GM10266 (cell line): ENCODE measurements around the gene TOPAZ1.

ENCODE experiments used
- DNase-seq: peaks from one replicate; pipeline ENCODE4 v3.0.0; 2012; ENCODE audit errors: extremely low spot score
- TF ChIP-seq, protein P1 (sequence below): IDR thresholded peaks from 2 replicates; pipeline ENCODE4 v1.5.1; 2012; ENCODE audit warnings: mild to moderate bottlenecking, low read depth; ENCODE audit not compliant: control insufficient read depth, insufficient read depth; ENCODE audit errors: missing control alignments

The TOPAZ1 gene

DNA sequence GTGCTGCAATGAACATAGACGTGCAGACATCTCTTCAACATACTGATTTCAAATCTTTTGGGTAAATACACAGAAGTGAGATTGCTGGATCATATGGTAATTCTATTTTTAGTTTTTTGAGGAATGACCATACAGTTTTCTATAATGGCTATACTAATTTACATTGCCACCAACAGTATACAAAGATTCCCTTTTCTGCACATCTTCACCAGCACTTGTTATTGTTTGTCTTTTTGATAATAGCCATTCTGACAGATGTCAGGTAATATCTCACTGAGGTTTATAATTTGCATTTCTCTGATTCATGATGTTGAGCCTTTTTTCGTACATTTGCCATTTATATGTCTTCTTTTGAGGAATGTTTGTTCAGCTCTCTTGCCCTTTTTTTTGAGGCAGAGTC, 30.5 kb downstream of the TOPAZ1 start:
- TF ChIP-seq, protein P1, sequence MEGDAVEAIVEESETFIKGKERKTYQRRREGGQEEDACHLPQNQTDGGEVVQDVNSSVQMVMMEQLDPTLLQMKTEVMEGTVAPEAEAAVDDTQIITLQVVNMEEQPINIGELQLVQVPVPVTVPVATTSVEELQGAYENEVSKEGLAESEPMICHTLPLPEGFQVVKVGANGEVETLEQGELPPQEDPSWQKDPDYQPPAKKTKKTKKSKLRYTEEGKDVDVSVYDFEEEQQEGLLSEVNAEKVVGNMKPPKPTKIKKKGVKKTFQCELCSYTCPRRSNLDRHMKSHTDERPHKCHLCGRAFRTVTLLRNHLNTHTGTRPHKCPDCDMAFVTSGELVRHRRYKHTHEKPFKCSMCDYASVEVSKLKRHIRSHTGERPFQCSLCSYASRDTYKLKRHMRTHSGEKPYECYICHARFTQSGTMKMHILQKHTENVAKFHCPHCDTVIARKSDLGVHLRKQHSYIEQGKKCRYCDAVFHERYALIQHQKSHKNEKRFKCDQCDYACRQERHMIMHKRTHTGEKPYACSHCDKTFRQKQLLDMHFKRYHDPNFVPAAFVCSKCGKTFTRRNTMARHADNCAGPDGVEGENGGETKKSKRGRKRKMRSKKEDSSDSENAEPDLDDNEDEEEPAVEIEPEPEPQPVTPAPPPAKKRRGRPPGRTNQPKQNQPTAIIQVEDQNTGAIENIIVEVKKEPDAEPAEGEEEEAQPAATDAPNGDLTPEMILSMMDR = no peak
- no peak for DNase-seq

DNA sequence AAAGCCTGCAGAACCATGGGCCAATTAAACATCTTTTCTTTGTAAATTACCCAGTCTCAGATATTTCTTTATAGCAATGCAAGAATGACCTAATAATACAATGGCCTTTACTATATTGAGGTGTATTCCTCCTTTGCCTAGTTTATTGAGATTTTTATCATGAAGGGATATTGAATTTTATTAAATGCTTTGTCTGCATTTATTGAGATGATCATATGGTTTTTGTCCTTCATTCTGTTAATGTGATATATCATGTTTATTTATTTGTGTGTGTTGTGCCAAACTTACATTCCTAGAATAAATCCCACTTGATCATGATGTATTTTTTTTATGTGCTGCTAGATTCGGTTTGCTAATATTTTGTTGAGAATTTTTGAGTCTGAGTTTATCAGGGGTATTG, 36.2 kb downstream of the TOPAZ1 start:
- DNase-seq = no peak
- TF ChIP-seq, protein P1 = no peak

DNA sequence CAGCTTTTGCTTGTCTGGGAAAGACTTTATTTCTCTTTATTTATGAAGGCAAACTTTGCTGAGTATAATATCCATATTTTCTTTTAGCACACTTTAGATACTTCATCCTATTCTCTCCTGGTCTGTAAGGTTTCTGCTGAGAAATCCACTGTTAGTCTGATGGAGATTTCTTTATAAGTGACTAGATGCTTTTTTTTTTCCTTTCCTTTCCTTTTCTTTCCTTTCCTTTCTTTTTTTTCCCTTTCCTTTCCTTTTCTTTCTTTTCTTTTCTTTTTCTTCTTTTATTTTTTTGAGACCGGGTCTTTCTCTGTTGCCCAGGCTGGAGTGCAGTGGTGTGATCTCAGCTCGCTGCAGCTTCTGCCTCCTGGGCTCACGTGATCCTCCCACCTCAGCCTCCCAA, 38.4 kb downstream of the TOPAZ1 start:
- no peak for DNase-seq
- TF ChIP-seq, protein P1 = no peak

DNA sequence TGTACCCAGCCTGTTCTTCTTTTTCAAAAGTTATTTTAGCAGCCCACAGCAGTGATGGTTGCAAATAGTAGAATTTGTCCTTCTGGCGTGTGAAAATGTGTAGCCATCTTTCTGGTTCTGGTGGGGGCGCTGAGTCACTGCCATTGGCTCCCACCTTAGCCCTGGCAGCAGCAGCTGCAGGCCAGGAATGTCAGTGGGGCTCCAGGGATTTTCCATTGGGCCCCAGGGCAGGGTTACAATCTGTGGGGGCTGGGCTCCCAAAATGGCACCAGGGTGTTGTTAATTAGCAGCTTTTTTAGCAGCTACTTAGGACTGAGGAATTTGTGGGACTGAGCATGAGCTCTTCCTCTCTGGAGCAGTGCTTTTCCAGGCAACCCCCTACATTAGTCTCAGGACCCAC, 38.9 kb downstream of the TOPAZ1 start:
- TF ChIP-seq, protein P1 = no peak
- no peak for DNase-seq

DNA sequence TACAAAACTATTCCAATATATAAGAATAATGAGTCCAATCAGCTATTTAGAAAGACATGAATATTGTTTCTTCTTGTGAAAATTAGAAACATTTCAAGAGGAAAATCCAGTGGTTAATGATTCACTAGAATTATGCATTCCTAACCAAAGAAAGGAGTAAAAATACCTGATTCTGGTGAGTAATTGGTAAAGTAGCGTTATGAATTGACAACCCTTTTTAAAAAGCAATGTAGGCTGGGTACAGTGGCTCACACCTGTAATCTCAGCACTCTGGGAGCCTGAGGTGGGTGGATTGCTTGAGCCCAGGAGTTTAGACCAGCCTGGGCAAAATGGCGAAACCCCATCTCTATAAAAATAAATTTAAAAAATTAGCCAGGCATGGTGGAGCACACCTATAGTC, 43.3 kb downstream of the TOPAZ1 start:
- TF ChIP-seq, protein P1 = no peak

DNA sequence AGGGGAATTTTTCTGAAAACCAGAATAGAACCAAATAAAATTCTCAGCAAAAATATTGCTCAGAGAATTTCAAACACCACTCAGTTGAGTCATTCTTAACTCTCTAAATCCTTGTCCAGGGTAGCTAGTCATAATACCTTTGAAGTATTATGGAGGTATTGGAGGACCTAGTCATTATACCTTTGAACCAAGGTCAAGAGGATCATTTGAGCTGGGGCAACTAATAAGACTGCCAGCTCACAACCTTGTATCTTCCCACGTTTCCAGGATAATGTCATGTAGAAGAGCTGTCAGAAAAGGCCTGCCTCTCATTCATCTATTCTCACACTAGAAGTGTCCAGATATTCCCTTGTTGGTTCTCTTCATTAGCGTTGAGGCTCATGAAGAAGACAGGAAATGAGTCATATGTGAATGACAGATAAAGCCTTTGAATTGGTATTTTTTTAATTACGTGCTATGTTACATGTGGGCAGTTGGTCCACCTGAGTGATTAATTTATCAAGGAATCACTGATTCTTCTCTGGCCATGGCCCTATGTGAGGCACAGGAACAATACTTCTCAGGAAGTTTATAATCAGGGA, 48.3 kb downstream of the TOPAZ1 start:
- TF ChIP-seq, protein P1 = no peak
- DNase-seq = no peak

More for the DNA sequence above, 43.3 kb downstream of the TOPAZ1 start:
- no peak for DNase-seq

DNA sequence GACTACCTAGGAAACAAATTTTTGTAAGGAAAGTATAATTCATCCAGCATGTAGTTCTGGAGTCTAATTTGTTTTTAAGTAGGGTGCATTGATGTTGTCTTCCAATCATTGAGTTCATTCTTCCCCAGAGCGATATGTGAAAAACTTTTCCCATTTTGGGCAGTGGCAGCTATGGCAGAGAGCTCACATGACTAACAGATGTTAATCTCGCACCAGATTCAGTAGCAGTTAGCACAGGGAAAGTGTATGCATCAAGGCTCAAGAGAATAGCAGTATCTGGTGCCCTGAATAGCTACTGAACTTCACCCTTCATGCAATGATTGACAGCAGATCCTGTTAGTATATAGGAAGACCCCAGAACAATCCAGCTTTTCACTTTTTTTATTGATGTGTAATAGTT, 50.6 kb downstream of the TOPAZ1 start:
- TF ChIP-seq, protein P1 = no peak
- no peak for DNase-seq
